HG03159 (cell line): ENCODE results near the gene ELSPBP1.
"Not testable (repeated sequence)": the region's sequence is repeated elsewhere in the genome, so short reads cannot be mapped to it uniquely, and the experiment has no call there.

Source experiments
- ATAC-seq: cut with Tn5 transposase; IDR thresholded peaks from one replicate; pipeline ENCODE4 v1.9.1; 2021; ENCODE audit warnings: mild to moderate bottlenecking, moderate library complexity; ENCODE audit not compliant: unreplicated experiment

ELSPBP1 gene

GRCh38 chr19:48041877-48042580 is 47.6 kb downstream of the ELSPBP1 start:
- no peak for ATAC-seq

GRCh38 chr19:48043675-48044258 is 49.3 kb downstream of the ELSPBP1 start, which contains the start of gene CABP5:
CABP5 (minus strand) TSS chr19:48044079; CDS start chr19:48043922, 157 bp downstream.
- ATAC-seq, result no peak

GRCh38 chr19:48044561-48044960 is 50.1 kb downstream of the ELSPBP1 start:
- ATAC-seq, result no peak

- no peak for ATAC-seq
Observed at GRCh38 chr19:48051335-48052033, 57.1 kb downstream of the ELSPBP1 start.

- no peak for ATAC-seq
Observed at GRCh38 chr19:48053076-48053475, 58.6 kb downstream of the ELSPBP1 start.

GRCh38 chr19:48053856-48054255 is 59.4 kb downstream of the ELSPBP1 start:
- no peak for ATAC-seq

GRCh38 chr19:48059331-48059730 is 64.9 kb downstream of the ELSPBP1 start:
- ATAC-seq, result no peak

GRCh38 chr19:48060381-48060780 is 65.9 kb downstream of the ELSPBP1 start:
- ATAC-seq, result no peak

- ATAC-seq, result no peak
Observed at GRCh38 chr19:48061401-48062344, 67.2 kb downstream of the ELSPBP1 start.

- ATAC-seq, result no peak
Observed at GRCh38 chr19:48064509-48064908, 70.1 kb downstream of the ELSPBP1 start.

GRCh38 chr19:48069435-48069834 is 75.0 kb downstream of the ELSPBP1 start:
- no peak for ATAC-seq

GRCh38 chr19:48070177-48070769 is 75.8 kb downstream of the ELSPBP1 start:
- not testable (repeated sequence) for ATAC-seq
